CD14-positive monocyte (primary cell): ENCODE measurements around the gene ZNF778. TPM values are rescaled to one million over a fixed set of nuclear protein-coding genes. Genes with fewer than 3 reads are reported as not detected.

Source experiments
- DNase-seq, 3 donors: peaks; one replicate each; pipeline ENCODE4 v3.0.0-alpha.2; 2011 to 2022
- H2AFZ ChIP-seq: 2 replicates; pipeline ENCODE4 v1.6.0; 2012; ENCODE audit warnings: mild to moderate bottlenecking, low read depth, low read length, inconsistent platforms; ENCODE audit not compliant: insufficient read depth, poor library complexity, severe bottlenecking
- H3K27ac ChIP-seq, 2 donors: 1 replicate in 1 of 2; 2 replicates in 1 of 2; pipeline ENCODE4 v1.5.1; 2012 to 2013; ENCODE audit warnings: low read length in 2 of 2, control low read depth in 1 of 2, inconsistent platforms in 1 of 2, low read depth in 1 of 2, mild to moderate bottlenecking in 1 of 2
- H3K27me3 ChIP-seq, 2 donors: one replicate each; pipeline versions ENCODE4 v1.6.0 to v1.6.1; 2011 to 2013; ENCODE audit warnings: low read length in 2 of 2; ENCODE audit not compliant: control insufficient read depth in 2 of 2, insufficient read depth in 2 of 2
- H3K36me3 ChIP-seq, 2 donors: replicated peaks in 1 of 2; 1 replicate in 1 of 2; 2 replicates in 1 of 2; pipeline versions ENCODE4 v1.5.1 to v1.6.1; 2012 to 2013; ENCODE audit warnings: low read length in 2 of 2, control low read depth in 1 of 2, inconsistent platforms in 1 of 2, mild to moderate bottlenecking in 1 of 2; ENCODE audit not compliant: insufficient read depth in 2 of 2, control insufficient read depth in 1 of 2
- H3K4me1 ChIP-seq, 2 donors: 1 replicate in 1 of 2; 2 replicates in 1 of 2; pipeline versions ENCODE4 v1.5.1 to v1.6.1; 2012 to 2013; ENCODE audit warnings: low read length in 2 of 2, control low read depth in 1 of 2, inconsistent platforms in 1 of 2, mild to moderate bottlenecking in 1 of 2, moderate library complexity in 1 of 2; ENCODE audit not compliant: insufficient read depth in 2 of 2, control insufficient read depth in 1 of 2
- H3K4me2 ChIP-seq: replicated peaks from 2 replicates; pipeline ENCODE3; 2012; ENCODE audit warnings: low read length, moderate library complexity, mild to moderate bottlenecking; ENCODE audit not compliant: poor library complexity, severe bottlenecking; ENCODE audit errors: extremely low read depth
- H3K4me3 ChIP-seq, 3 experiments: fragments of 200-600 bp in 1 of 3; sonication (generic) in 1 of 3; replicated peaks in 1 of 3; 1 replicate in 2 of 3; 2 replicates in 1 of 3; pipeline ENCODE4 v1.5.1; 2011 to 2013; ENCODE audit warnings: low read length in 3 of 3, mild to moderate bottlenecking in 3 of 3, control low read depth in 2 of 3, low read depth in 2 of 3, inconsistent platforms in 1 of 3, moderate library complexity in 1 of 3
- H3K79me2 ChIP-seq: 2 replicates; pipeline ENCODE4 v1.6.0; 2012; ENCODE audit warnings: mild to moderate bottlenecking, control low read depth, inconsistent platforms, low read length, moderate library complexity; ENCODE audit not compliant: insufficient read depth
- H3K9ac ChIP-seq: 2 replicates; pipeline ENCODE4 v1.6.0; 2017; ENCODE audit warnings: low read length, mild to moderate bottlenecking; ENCODE audit not compliant: insufficient read depth, poor library complexity, severe bottlenecking
- H3K9me3 ChIP-seq, 2 donors: replicated peaks in 1 of 2; 1 replicate in 1 of 2; 2 replicates in 1 of 2; pipeline versions ENCODE4 v1.5.1 to v1.6.1; 2012 to 2013; ENCODE audit warnings: low read length in 2 of 2, control low read depth in 1 of 2; ENCODE audit not compliant: control insufficient read depth in 1 of 2, insufficient read depth in 1 of 2
- H4K20me1 ChIP-seq: 2 replicates; pipeline ENCODE4 v1.6.0; 2012; ENCODE audit warnings: mild to moderate bottlenecking, low read length, control low read depth, moderate library complexity; ENCODE audit not compliant: insufficient read depth
- H3K27ac Mint-ChIP-seq, 7 donors: one replicate each; pipeline ENCODE4 v1.8.0; 2020; ENCODE audit warnings: mild to moderate bottlenecking in 7 of 7, mixed read lengths in 7 of 7, moderate library complexity in 6 of 7, inconsistent platforms in 2 of 7
- H3K27me3 Mint-ChIP-seq, 3 donors: one replicate each; pipeline ENCODE4 v1.8.0; 2021 to 2022; ENCODE audit warnings: low read depth in 3 of 3, mild to moderate bottlenecking in 3 of 3, mixed read lengths in 3 of 3, moderate library complexity in 3 of 3, inconsistent platforms in 1 of 3
- H3K36me3 Mint-ChIP-seq, 2 donors: one replicate each; pipeline ENCODE4 v1.8.0; 2020; ENCODE audit warnings: mixed read lengths in 2 of 2, inconsistent platforms in 1 of 2, mild to moderate bottlenecking in 1 of 2
- H3K4me1 Mint-ChIP-seq: one replicate; pipeline ENCODE4 v1.8.0; 2020; ENCODE audit warnings: mild to moderate bottlenecking, mixed read lengths
- H3K4me3 Mint-ChIP-seq, 2 donors: one replicate each; pipeline ENCODE4 v1.8.0; 2020; ENCODE audit warnings: mild to moderate bottlenecking in 2 of 2, mixed read lengths in 2 of 2, moderate library complexity in 1 of 2
- H3K9me3 Mint-ChIP-seq, 7 donors: one replicate each; pipeline ENCODE4 v1.8.0; 2020 to 2022; ENCODE audit warnings: mixed read lengths in 7 of 7, mild to moderate bottlenecking in 6 of 7, moderate library complexity in 6 of 7, inconsistent platforms in 2 of 7
- WGBS: methylation state at CpG from one replicate; pipeline ENCODE4 v1.1.5; 2013; ENCODE audit warnings: missing lambda C conversion rate; ENCODE audit not compliant: insufficient coverage; 5-methylcytosine and 5-hydroxymethylcytosine counted together
- intact Hi-C, 2 donors: fragments of 100-400 bp; cut with micrococcal nuclease; formaldehyde crosslinking; loops; one replicate each; pipeline versions ENCODE4 v1.15.0 to v1.15.1; 2023
- polyA plus RNA-seq, 3 donors: library from polyadenylated mRNA; depleted of rRNA in 1 of 3; unstranded in 2 of 3; stranded (reverse) in 1 of 3; fragments of 300-500 nt in 2 of 3; fragments of >200 nt in 1 of 3; fragmentation: Illumina TruSeq in 2 of 3; gene quantifications; 1 replicate in 2 of 3; 2 replicates in 1 of 3; pipeline ENCODE4 v1.2.3, GENCODE V29; 2012 to 2021
- TF ChIP-seq, protein P1 (sequence below): fragments of 200-600 bp; IDR thresholded peaks from one replicate; pipeline ENCODE4 v1.8.0; 2022; ENCODE audit warnings: antibody characterized with exemption, mild to moderate bottlenecking

ZNF778 gene
- polyA plus RNA-seq, 3 donors = 0.51 to 9.0 (median 0.60) TPM

DNA sequence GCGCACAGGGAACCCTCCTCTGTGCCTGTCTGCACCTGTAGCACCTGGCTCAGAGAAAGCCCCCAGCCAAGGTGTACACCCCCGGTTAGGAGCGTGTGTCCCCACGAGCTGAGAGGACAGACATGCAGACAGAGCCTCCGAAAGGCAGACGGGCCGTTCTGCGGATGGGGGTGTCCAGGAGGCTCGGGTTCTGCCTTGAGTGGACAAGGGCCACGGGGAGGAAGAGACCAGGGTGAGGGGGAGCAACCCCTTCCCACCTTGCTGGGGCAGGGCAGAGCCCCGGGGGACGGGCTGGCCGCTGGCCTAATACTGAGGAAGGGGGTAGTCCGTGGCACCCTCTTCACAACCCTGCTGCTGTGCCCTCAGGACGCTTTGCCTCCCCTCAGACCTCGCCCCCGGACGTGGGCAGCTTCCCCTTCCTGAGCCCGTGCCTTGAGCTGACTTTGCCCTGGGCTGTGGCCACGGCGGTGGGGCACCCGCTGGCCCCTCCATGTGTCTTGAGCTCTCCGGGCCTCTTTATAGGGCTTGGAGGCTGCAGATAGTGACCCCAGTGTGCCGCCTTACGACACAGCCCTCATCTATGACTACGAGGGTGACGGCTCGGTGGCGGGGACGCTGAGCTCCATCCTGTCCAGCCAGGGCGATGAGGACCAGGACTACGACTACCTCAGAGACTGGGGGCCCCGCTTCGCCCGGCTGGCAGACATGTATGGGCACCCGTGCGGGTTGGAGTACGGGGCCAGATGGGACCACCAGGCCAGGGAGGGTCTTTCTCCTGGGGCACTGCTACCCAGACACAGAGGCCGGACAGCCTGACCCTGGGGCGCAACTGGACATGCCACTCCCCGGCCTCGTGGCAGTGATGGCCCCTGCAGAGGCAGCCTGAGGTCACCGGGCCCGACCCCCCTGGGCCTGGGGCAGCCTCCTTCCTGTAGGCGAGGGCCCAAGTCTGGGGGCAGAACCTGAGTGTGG lies 22.9 kb upstream of the ZNF778 start:
- Histone ChIP-seq H3K4me2 (no peak overlapping the region), H3K79me2 (no peaks in the 10 kb centered on the region), H3K27ac (no peak overlapping the region), H3K4me1 (peaks cover 7 to 10% of the 10 kb centered on the region in 2 donors), H2AFZ (no peak overlapping the region), H3K9ac (no peak overlapping the region), H3K36me3 (no peaks in the 10 kb centered on the region), H3K9me3 (no peaks in the 10 kb centered on the region), H3K4me3 (no peak overlapping the region), H4K20me1 (no peaks in the 10 kb centered on the region), H3K27me3 (peaks cover 0 to 23% of the 10 kb centered on the region in 2 donors)
- Mint-ChIP-seq H3K27ac (no peak overlapping the region), H3K36me3 (no peaks in the 10 kb centered on the region), H3K4me1 (no peaks in the 10 kb centered on the region), H3K27me3 (peaks cover 20 to 37% (median 33%) of the 10 kb centered on the region in 3 donors), H3K9me3 (peaks cover 0 to 4% (median 0%) of the 10 kb centered on the region in 7 donors), H3K4me3 (peak overlapping the region in 1 of 2 donors; percentile 21)
- TF ChIP-seq, protein P1, sequence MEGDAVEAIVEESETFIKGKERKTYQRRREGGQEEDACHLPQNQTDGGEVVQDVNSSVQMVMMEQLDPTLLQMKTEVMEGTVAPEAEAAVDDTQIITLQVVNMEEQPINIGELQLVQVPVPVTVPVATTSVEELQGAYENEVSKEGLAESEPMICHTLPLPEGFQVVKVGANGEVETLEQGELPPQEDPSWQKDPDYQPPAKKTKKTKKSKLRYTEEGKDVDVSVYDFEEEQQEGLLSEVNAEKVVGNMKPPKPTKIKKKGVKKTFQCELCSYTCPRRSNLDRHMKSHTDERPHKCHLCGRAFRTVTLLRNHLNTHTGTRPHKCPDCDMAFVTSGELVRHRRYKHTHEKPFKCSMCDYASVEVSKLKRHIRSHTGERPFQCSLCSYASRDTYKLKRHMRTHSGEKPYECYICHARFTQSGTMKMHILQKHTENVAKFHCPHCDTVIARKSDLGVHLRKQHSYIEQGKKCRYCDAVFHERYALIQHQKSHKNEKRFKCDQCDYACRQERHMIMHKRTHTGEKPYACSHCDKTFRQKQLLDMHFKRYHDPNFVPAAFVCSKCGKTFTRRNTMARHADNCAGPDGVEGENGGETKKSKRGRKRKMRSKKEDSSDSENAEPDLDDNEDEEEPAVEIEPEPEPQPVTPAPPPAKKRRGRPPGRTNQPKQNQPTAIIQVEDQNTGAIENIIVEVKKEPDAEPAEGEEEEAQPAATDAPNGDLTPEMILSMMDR = no peak
- 68% methylated on average over 42 of the region's 45 CpGs for WGBS
- intact Hi-C loops = loop anchor here (5.0 to 10.0 kb wide), 2 partner anchors 90 to 742 kb away; partner anchors contain the start of gene ZFPM1 (in 1 of the 2)
- peak in 1 of 3 donors; percentile 6 for DNase-seq

DNA sequence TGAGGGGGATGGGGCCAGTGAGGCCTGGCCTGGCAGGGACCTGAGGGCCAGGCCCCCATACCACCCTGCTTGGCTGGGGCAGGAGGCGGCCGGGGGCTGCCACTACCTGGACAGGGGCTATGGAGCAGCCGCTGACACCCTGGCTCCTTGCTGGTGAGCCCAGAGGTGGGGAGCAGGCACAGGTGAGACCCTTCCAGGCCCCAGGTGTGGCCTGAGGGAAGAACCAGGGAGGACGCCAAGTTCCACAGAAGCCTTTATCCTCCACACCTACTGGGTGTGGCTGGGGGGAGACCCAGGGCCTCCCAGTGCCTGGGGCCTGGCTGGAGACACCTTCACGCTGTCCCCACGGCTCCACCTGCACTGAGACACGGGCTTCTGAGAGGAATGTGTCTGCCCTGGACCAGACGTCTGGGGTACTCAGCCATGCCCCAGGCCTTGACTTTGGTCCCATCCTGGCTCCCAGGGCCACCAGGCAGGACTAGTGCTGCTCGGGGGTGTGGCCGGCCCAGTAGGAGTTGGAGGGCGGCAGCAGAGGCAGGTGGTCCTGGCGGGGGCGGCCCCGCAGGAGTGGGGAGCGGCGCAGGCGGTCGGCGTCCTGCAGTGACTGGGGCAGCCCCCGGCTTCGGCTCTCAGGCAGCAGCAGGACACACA lies 21.9 kb upstream of the ZNF778 start:
- TF ChIP-seq, protein P1 = no peak
- peak in 1 of 3 donors; percentile 4 for DNase-seq
- Mint-ChIP-seq H3K27ac (no peak overlapping the region), H3K4me3 (no peak overlapping the region), H3K36me3 (no peaks in the 10 kb centered on the region), H3K4me1 (peaks cover 10% of the 10 kb centered on the region), H3K27me3 (peaks cover 28 to 46% (median 43%) of the 10 kb centered on the region in 3 donors), H3K9me3 (peaks cover 0 to 9% (median 6%) of the 10 kb centered on the region in 7 donors)
- Histone ChIP-seq H3K4me2 (no peak overlapping the region), H4K20me1 (no peaks in the 10 kb centered on the region), H3K9me3 (no peaks in the 10 kb centered on the region), H3K36me3 (no peaks in the 10 kb centered on the region), H3K27me3 (peaks cover 10 to 34% of the 10 kb centered on the region in 2 donors), H2AFZ (no peak overlapping the region), H3K27ac (no peak overlapping the region), H3K79me2 (no peaks in the 10 kb centered on the region), H3K4me1 (peaks cover 18 to 20% of the 10 kb centered on the region in 2 donors), H3K4me3 (no peak overlapping the region), H3K9ac (no peak overlapping the region)
- intact Hi-C loops = loop anchor here in 1 of 2 donors (10.0 kb wide), 1 partner anchor 91 kb away; no protein-coding TSS in a partner anchor
- 95% methylated on average over 17 of the region's 21 CpGs for WGBS
